K562 treated with DMSO at 1 percent for 12 hours (cell line): ENCODE data around the gene CARD8. TPM values are rescaled to one million over a fixed set of nuclear protein-coding genes. Genes with fewer than 3 reads are reported as not detected.

ENCODE experiments used
- total RNA-seq: library from RNA; unstranded; fragments of 300-600 nt; gene quantifications from 2 replicates; pipeline ENCODE4 v1.2.3, GENCODE V29; 2022; ENCODE audit not compliant: insufficient read depth

The CARD8 gene
- 6.3 and 26.6 TPM in 2 replicates for total RNA-seq

GRCh38 chr19:48255376-48256303 lies at the start of gene CARD8:
Gene CARD8 (minus strand): TSS chr19:48255912. CDS start chr19:48241020, 14,892 bp downstream.

DNA sequence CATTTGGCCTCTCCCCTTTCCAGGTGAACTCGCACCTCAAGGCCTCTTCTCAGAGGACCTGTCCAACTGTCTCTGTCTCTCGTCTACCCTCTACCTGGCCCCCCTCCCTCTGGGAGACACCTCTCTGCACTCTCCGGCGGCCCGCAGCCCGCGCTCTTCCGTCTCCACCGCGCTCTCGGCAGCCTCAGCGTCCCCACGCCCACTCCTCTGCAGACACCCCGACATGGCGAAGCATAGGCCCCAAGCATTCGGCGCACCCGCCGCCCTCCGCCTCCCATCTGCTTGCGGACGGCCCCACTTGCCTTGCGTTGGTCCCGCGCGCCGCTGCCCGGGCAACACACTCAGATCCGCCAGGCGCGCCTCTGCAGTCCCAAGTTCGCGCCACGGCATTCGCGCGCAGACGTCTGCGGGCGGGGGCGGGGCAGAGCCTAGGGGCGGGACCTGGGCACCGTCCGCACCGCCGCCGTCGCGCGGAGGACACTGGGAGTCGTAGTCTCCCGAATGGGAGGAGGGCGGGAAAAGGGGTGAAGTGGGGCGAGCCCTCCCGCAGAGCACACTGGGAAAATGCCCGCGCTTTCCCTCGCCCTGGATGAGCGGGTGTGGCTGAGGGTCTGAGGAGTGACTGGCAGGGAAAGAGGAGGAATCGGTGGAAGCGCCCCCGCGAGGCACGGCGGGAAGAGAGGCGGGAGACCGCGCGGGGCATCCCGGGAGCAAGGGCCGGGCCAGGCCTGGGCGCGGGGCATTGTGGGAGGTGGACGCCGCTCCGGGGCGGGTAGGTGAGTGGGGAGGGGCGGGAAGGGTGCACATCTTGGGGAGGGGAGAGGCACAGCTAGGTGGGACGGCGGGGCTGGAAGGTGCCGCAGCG lies 85.5 kb downstream of the CARD8 start, which contains the start of the genes LIG1 and ZSWIM9:
Gene LIG1 (minus strand): TSS at position 406 of the 865 bp plus-strand sequence. CDS start 4,778 bp downstream, outside the sequence.
Gene ZSWIM9 (plus strand): TSS at position 742 of the 865 bp plus-strand sequence. CDS start 1,123 bp downstream, outside the sequence.

Other genes starting within 250 kb of the CARD8 start
- gene CABP5, start 211.8 kb downstream of the CARD8 start, total RNA-seq, result not detected in 2 replicates
- gene PLA2G4C, start 145.1 kb downstream of the CARD8 start, total RNA-seq, result 0.32 TPM in 1 of 2 replicates, not detected in the other
- gene LIG1, start 85.6 kb downstream of the CARD8 start, total RNA-seq, result 82.1 and 88.6 TPM in 2 replicates
- 2.9 and 3.6 TPM in 2 replicates for gene ZSWIM9, start 85.2 kb downstream of the CARD8 start, total RNA-seq
- gene ZNF114, start 14.2 kb upstream of the CARD8 start, total RNA-seq, result not detected in 2 replicates
- gene EMP3, start 69.6 kb upstream of the CARD8 start, total RNA-seq, result 200 and 238 TPM in 2 replicates
- gene TMEM143, start 108.0 kb upstream of the CARD8 start, total RNA-seq, result 2.6 and 7.7 TPM in 2 replicates
- 1.1 TPM in 1 of 2 replicates, not detected in the other for gene SYNGR4, start 108.5 kb upstream of the CARD8 start, total RNA-seq
- gene KDELR1, start 135.6 kb upstream of the CARD8 start, total RNA-seq, result 162 and 237 TPM in 2 replicates
- 11.8 and 27.2 TPM in 2 replicates for gene GRIN2D, start 137.8 kb upstream of the CARD8 start, total RNA-seq
- 12.5 and 27.2 TPM in 2 replicates for gene GRWD1, start 190.1 kb upstream of the CARD8 start, total RNA-seq
- gene KCNJ14, start 199.7 kb upstream of the CARD8 start, total RNA-seq, result 2.3 and 2.4 TPM in 2 replicates
- 56.5 and 72.5 TPM in 2 replicates for gene CYTH2, start 213.5 kb upstream of the CARD8 start, total RNA-seq